ENCODE data around the gene TMEM79. TPM values are rescaled to one million over a fixed set of nuclear protein-coding genes. Genes with fewer than 3 reads are reported as not detected.

TMEM79 gene
- total and polyA plus RNA-seq, 2 experiments from 2014 or later: 0.97 to 1.5 TPM

- Histone ChIP-seq H3K4me1 (ENCODE audit: insufficient read depth) (no peaks in the 10 kb centered on the region), H3K4me3 (no peak overlapping the region), H3K79me2 (replicated peaks; ENCODE audit: insufficient read depth) (no peaks in the 10 kb centered on the region), H4K20me1 (replicated peaks; ENCODE audit: insufficient read depth) (peaks cover 13% of the 10 kb centered on the region), H3F3A (replicated peaks; ENCODE audit: low read depth) (peaks cover 27% of the 10 kb centered on the region; the same call in 1 of the 2 replicates), H2AFZ (no peak overlapping the region), H3K36me3 (ENCODE audit: insufficient read depth) (peaks cover 15% of the 10 kb centered on the region), H3K27me3 (ENCODE audit: insufficient read depth) (no peaks in the 10 kb centered on the region), H3K27ac (ENCODE audit: low read depth) (0 out of 2 replicates have a peak overlapping the region, but pooled peaks have one; percentile 34), H3K4me2 (no peak overlapping the region), H3K9me2 (ENCODE audit: insufficient read depth) (no peaks in the 10 kb centered on the region)
- Mint-ChIP-seq H3K4me1 (no peaks in the 10 kb centered on the region), H3K4me3 (no peak overlapping the region), H3K27ac (peak overlapping the region; percentile 65; the same call in 1 of the 2 replicates), H3K9me3 (no peaks in the 10 kb centered on the region), H3K27me3 (ENCODE audit: insufficient read depth, low read depth, poor library complexity) (peaks cover 10% of the 10 kb centered on the region), H3K36me3 (ENCODE audit: low read depth) (peaks cover 35% of the 10 kb centered on the region)
- ATAC-seq (no peak), DNase-seq (ENCODE audit: low spot score) (no peak)
- TF ChIP-seq REST (IDR thresholded peaks at IDR 0.05; ENCODE audit: unreplicated experiment) (no peak), EZH2phosphoT487 (IDR thresholded peaks at IDR 0.05; ENCODE audit: unreplicated experiment) (no peak)
Measured at GRCh38 chr1:156303241-156303640, 19.1 kb downstream of the TMEM79 start.

GRCh38 chr1:156305215-156305614, 21.1 kb downstream of the TMEM79 start:
- Histone ChIP-seq H3F3A (replicated peaks; ENCODE audit: low read depth) (peaks cover 39% of the 10 kb centered on the region; the same call in 1 of the 2 replicates), H3K79me2 (replicated peaks; ENCODE audit: insufficient read depth) (no peaks in the 10 kb centered on the region), H3K9me2 (ENCODE audit: insufficient read depth) (no peaks in the 10 kb centered on the region), H3K4me3 (no peak overlapping the region), H3K4me1 (ENCODE audit: insufficient read depth) (no peaks in the 10 kb centered on the region), H3K4me2 (no peak overlapping the region), H2AFZ (no peak overlapping the region), H3K27me3 (ENCODE audit: insufficient read depth) (no peaks in the 10 kb centered on the region), H3K36me3 (ENCODE audit: insufficient read depth) (peaks cover 35% of the 10 kb centered on the region), H3K27ac (ENCODE audit: low read depth) (no peak overlapping the region), H4K20me1 (replicated peaks; ENCODE audit: insufficient read depth) (peaks cover 13% of the 10 kb centered on the region)
- Mint-ChIP-seq H3K9me3 (no peaks in the 10 kb centered on the region), H3K4me3 (no peak overlapping the region), H3K4me1 (no peaks in the 10 kb centered on the region), H3K27ac (no peak overlapping the region), H3K36me3 (ENCODE audit: low read depth) (peaks cover 51% of the 10 kb centered on the region), H3K27me3 (ENCODE audit: insufficient read depth, low read depth, poor library complexity) (peaks cover 10% of the 10 kb centered on the region)
- ATAC-seq (no peak), DNase-seq (ENCODE audit: low spot score) (no peak)
- TF ChIP-seq ZNF331 (CRISPR knock-in tag; IDR thresholded peaks at IDR 0.05; ENCODE audit: low read depth): no peak
- TF ChIP-seq NANOG (IDR thresholded peaks at IDR 0.05; ENCODE audit: borderline replicate concordance): no peak
- no peak for TF ChIP-seq EZH2phosphoT487 (IDR thresholded peaks at IDR 0.05; ENCODE audit: unreplicated experiment)
- TF ChIP-seq ZNF462 (CRISPR knock-in tag; IDR thresholded peaks at IDR 0.05): no peak
- TF ChIP-seq CTCF (conservative IDR thresholded peaks at IDR 0.05; ENCODE audit: low read depth in 2 of 2): no peak
- no peak for TF ChIP-seq CREB1 (CRISPR knock-in tag; IDR thresholded peaks at IDR 0.05; ENCODE audit: low read depth)
- no peak for TF ChIP-seq POLR2AphosphoS5 (IDR thresholded peaks at IDR 0.05; ENCODE audit: low read depth)
- no peak for TF ChIP-seq EZH2 (IDR thresholded peaks at IDR 0.05; ENCODE audit: low read depth, unreplicated experiment)

Data from GM23338 (cell line).